Cardiac fibroblast (primary cell): ENCODE data around the gene GAB1.

ENCODE experiments used
- DNase-seq, 2 donors: peaks; one replicate each; pipeline versions ENCODE4 v3.0.0 to v3.0.0-alpha.2; 2010; ENCODE audit warnings: low read depth in 2 of 2
- H3K4me3 ChIP-seq, 2 donors: replicated peaks in 1 of 2; 1 replicate in 1 of 2; 2 replicates in 1 of 2; pipeline ENCODE4 v1.5.1; 2011; ENCODE audit warnings: low read depth in 2 of 2, low read length in 2 of 2, mild to moderate bottlenecking in 2 of 2, moderate library complexity in 1 of 2
- TF ChIP-seq, protein P1 (sequence below): IDR thresholded peaks from one replicate; pipeline ENCODE4 v1.5.1; 2011; ENCODE audit warnings: low read depth, mild to moderate bottlenecking, low read length, inconsistent platforms

The GAB1 gene

DNA sequence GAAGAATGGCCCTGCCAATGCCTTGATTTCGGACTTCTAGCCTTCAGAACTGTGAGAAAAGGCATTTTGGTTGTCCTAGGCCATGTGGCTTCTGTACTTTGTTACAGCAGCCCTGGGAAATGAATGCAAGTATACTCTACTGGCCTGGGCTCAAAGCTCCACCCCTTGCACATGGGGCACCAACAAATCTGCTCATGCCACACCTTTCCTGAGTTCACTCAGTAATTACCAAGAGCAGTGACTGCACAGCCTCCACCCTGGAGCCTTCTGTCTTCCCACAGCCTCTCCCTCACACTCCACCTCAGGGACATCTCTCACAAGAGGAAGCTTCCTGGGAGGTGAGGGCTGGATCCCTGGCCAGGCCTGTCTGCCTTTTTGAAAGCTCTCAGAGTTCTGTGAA lies 29.1 kb upstream of the GAB1 start:
- DNase-seq: no peak
- TF ChIP-seq, protein P1, sequence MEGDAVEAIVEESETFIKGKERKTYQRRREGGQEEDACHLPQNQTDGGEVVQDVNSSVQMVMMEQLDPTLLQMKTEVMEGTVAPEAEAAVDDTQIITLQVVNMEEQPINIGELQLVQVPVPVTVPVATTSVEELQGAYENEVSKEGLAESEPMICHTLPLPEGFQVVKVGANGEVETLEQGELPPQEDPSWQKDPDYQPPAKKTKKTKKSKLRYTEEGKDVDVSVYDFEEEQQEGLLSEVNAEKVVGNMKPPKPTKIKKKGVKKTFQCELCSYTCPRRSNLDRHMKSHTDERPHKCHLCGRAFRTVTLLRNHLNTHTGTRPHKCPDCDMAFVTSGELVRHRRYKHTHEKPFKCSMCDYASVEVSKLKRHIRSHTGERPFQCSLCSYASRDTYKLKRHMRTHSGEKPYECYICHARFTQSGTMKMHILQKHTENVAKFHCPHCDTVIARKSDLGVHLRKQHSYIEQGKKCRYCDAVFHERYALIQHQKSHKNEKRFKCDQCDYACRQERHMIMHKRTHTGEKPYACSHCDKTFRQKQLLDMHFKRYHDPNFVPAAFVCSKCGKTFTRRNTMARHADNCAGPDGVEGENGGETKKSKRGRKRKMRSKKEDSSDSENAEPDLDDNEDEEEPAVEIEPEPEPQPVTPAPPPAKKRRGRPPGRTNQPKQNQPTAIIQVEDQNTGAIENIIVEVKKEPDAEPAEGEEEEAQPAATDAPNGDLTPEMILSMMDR: no peak
- no peak overlapping the region for H3K4me3 ChIP-seq

DNA sequence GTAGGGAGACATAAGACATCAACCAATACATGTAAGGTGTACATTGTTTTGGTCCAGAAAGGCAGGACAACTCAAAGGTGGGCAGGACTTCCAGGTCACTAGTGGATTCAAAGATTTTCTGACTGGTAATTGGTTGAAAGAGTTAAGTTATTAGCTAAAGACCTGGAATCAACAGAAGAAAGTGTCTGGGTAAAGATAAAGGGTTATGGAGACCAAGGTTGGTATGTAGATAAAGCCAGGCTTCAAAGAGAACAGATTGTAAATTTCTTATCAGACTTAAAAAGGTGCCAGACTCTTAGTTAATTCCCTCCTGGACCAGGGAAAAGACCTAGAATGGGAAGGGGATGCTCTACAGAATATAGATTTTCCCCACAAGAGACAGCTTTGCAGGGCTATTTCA lies 28.3 kb upstream of the GAB1 start:
- no peak overlapping the region for H3K4me3 ChIP-seq
- TF ChIP-seq, protein P1: no peak

DNA sequence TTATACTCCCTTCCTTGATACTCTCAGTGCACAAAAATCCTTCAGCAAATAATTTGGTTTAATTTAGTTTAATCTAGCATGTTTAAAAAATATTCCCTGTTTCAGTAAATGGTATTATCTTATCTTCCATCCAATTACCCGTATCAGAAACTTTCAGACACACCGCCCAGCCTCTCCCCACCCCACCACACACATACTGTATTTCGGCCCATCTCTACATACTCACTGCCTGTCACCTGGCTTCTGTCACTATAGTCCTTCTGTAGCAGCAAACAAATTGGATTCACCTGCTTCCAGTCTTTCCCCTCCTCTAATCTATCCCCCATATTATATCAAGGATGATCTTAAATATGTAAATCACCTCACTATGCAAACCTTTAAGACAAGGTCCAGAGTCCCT lies 24.8 kb upstream of the GAB1 start:
- no peak overlapping the region for H3K4me3 ChIP-seq
- TF ChIP-seq, protein P1: no peak
- DNase-seq: no peak

More for the DNA sequence above, 28.3 kb upstream of the GAB1 start:
- DNase-seq: no peak

DNA sequence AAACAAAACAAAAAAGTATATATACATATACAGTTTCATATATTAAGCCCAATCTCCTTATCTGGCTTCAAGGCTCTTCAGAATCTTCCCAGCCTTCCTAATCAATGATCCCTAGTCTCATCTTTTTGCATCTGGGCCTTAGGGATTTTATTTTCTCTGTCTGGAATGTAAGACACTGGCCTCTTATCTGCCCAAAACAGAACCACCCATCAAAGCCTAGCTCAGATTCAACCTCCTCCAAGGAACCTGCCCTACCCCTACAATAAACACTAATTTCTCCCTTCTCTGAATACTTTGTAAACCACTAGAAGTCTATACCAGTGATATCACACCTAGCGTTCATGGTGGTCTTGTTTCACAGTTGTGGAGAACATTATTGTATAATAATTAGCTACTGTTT lies 23.2 kb upstream of the GAB1 start:
- TF ChIP-seq, protein P1: no peak
- H3K4me3 ChIP-seq: no peak overlapping the region
- DNase-seq: no peak

DNA sequence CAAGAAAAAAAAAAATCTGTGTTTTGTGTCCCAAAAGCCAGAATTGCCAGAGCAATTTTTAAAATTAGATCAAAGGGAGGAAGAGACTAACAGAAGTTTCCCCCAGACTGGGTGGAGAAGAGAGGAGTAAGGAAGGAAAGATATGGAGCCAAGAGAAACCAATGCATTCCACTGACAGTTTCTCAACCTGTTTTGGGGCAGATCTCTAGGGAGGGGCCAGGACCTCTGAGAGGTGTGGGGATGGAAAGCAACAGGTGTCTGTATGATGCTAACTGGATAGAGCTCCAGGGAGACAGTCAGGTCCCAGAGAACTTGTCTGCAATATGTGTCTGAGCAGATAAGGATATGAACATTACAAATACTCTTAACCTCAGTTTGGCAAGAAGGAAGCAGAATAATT lies 22.7 kb upstream of the GAB1 start:
- TF ChIP-seq, protein P1: no peak
- no peak for DNase-seq
- no peak overlapping the region for H3K4me3 ChIP-seq

DNA sequence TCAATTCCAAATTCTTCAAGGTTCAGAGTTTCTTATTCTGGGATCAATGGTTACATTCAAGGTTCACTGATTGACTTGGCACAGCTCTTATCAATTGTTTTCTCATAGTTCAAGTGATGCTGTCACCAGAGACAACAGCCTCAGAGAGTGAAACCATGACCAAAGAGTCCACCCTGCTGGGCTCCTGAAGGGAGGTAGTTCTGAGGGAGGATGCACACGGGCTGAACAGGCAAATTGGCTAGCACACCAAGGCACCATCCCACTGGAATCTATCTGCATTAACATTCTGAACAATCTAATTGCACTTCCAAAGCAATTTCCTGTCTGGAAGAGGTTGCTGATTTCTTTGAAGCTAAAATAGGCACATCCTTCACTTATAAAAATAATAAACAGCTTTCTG lies 16.6 kb upstream of the GAB1 start:
- TF ChIP-seq, protein P1: no peak
- H3K4me3 ChIP-seq: no peak overlapping the region
- DNase-seq: no peak

DNA sequence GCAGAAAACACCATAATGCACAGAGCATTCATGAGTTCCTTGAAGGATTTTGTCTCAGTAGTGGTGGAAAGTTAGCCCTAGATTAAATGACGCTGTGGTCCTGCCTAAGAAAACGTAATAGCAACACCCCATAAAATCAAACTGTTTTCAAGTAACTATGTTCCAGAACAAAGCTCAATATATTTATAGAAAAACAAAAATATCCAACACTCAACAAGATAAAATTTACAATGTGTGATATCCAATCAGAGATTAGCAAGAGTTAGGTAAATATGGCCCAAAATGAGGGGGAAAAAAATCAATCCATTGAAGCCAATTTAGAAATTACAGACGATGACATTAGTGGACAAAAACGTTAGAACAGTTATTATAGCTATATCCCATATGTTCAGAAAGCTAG lies 9.9 kb upstream of the GAB1 start:
- no peak overlapping the region for H3K4me3 ChIP-seq
- TF ChIP-seq, protein P1: no peak
- DNase-seq: no peak
